ENCODE results near the gene MAGI3.

MAGI3 gene

GRCh38 chr1:113389953-113390834 is at the start of gene MAGI3:
Gene MAGI3 (plus strand): TSS chr1:113390515. CDS start chr1:113391034, 519 bp downstream.
- peak; percentile 80 to 81 for DNase-seq

GRCh38 chr1:113353580-113353979 is 36.7 kb upstream of the MAGI3 start:
- DNase-seq: no peak

- DNase-seq: no peak
These were observed 26.4 kb upstream of the MAGI3 start for GRCh38 chr1:113363935-113364334.

DNA sequence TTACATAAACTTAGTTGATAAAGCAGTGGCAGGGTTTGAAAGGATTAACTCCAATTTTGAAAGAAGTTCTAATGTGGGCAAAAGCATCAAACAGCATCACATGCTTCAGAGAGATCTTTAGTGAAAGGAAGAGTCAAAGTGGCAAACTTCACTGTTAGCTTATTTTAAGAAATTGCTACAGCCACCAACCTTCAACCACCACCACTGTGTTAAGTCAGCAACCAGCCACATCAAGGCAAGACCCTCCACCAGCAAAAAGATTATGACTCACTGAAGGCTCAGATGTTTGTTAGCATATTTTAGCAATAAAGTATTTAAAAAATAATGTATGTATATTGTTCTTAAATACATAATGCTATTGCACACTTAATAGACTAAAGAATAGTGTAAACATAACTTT is 21.3 kb upstream of the MAGI3 start:
- no peak for DNase-seq

DNA sequence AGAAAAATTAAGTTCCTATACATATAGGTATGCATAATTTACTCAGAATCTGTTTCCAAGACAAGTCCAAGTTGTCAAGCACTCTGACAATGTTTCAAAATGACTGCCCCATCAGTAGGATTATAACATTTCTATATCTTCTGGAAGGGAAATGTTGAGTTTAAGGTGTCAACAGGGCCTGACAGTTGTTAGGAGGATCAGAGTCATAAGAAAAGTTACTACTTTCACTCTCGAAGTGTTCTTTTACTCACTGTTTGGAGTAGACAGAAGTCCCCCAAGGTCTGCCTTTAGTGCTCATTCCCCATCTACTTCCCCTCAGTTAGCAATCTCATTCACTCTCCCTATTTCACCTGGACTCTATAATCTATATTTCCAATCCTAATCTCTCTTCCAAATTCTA is 20.6 kb upstream of the MAGI3 start:
- no peak for DNase-seq

DNA sequence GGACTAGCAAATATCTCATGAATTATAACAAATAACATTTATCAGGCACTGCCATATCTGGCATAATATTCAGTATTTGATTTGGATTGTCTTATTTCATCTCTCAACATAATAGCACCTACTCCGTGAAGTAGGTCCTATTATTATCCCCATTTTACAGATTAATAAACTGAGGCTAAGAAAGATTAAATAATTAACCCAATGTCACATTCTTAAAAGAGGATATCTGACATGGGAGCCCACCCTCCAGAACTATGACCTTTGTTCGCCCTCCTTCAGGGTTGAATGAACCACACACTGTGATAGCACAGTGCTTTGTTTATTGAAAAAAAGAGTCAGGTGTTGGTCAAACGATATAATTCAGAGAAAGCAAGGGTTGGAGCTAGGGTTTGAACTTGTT is 19.4 kb upstream of the MAGI3 start:
- no peak for DNase-seq

DNA sequence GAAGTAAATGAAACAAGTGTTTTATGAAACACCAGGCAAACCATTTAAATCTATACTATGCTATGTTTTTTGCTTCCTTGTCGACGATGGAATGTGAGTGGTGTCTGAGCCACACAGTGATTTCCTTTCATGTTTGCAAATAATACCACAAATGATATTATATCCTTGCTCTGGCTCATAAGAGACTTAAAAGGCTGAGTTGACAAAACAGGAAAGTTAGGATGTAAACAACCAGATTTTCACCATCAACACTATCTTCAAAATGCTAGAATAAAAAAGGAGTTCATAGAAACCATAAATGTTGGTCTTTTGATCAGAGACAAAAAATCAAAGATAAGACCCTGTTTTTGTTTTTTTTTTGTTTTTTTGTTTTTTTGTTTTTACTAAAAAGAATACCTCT is 17.8 kb upstream of the MAGI3 start:
- DNase-seq: no peak

DNA sequence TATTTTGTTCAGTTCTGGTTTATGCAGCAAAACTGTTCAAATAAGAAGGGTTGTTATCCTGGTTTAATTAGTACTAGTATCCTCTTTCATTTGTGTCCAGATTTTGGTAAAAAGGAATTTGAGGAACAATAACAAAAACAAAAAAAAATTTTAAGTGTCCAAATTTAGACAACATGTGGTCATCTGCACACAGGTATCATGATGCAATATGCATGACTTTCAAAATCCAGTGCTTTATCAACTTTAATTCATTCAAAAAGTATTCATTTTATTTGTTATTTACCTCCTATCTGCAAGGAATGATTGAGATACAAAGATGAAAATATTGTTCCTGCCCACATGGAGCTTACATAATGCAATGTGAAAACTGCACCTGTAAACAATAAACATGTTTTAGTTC is 16.7 kb upstream of the MAGI3 start:
- no peak for DNase-seq

DNA sequence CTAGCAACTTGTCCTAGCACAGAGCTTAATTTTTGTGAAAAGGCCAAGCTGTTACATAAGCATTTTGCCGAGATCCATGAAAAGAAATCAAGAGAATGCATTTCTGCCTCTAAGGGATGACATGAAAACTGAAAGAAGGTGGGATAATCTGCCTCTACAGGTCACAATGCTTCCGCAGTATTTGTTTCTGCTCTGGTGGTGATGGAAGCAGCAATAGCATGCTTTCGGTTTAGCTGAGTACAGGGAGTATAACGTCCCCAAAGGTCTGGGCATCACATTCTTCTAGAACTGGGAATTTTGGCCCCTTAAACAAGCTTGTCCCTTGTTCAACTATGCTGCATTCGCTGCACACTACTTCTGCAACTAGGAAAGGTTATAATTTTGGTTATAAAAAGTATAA is 14.4 kb upstream of the MAGI3 start:
- DNase-seq: no peak

- no peak for DNase-seq
These were observed 10.2 kb upstream of the MAGI3 start for GRCh38 chr1:113380075-113380474.

DNA sequence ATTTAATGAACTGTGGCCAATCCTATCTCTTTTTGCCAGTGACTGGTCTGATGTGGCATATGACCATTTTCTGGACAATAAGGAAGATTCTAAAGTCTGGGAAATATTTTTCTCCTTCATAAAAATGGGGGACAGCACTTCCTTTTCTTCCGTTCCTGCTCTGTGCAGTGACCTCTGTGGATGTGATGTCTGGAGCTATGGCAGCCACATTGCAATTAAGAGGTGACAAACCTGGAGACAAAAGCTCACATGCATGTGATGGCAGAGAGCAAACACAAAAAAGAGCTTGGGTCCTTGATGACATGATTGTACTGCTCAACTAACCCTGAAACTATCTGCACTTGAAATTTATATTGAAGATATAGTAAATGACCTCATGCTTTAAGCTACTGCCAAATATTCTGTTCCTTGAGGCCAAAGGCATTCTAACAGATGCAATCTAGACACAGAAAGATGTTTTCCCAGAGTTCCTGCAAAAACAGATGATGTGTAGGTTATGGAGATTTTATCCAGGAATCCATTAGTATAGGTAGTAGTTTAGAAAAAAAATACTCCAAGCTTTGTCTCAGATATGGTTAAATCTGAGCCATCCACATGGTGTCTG is 2.2 kb upstream of the MAGI3 start:
- DNase-seq: no peak

GRCh38 chr1:113388621-113389358 is 1.5 kb upstream of the MAGI3 start:
- DNase-seq: no peak

DNA sequence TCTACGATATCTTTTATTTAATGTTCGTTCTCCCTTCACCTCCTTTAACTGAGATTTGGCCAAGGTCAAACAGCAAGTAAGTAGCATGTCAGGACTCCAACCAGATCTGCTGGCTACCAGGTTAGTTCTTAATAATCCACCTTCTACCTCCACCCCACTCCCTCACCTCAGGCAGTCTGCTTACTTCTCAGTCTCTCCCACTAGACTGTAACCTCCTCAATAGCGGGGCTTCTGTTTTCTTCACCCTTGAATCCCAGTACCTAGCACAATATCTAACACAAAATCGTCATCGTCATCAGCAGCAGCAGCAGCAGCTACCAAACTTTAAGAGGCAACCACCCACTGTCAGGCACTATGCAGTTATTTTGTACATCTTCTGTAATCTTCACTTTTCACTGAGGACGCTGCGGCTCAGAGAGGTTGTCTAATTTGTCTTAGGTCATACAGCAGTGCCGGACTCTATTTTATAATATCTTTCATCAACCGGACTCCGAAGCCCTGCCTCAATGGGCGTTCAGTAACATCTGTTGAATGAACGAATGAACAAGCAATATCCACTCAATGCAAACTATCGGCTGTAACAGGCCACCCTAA is 859 bp upstream of the MAGI3 start:
- DNase-seq: no peak

- no peak for DNase-seq
These were observed 745 bp downstream of the MAGI3 start for GRCh38 chr1:113390871-113391648.

DNA sequence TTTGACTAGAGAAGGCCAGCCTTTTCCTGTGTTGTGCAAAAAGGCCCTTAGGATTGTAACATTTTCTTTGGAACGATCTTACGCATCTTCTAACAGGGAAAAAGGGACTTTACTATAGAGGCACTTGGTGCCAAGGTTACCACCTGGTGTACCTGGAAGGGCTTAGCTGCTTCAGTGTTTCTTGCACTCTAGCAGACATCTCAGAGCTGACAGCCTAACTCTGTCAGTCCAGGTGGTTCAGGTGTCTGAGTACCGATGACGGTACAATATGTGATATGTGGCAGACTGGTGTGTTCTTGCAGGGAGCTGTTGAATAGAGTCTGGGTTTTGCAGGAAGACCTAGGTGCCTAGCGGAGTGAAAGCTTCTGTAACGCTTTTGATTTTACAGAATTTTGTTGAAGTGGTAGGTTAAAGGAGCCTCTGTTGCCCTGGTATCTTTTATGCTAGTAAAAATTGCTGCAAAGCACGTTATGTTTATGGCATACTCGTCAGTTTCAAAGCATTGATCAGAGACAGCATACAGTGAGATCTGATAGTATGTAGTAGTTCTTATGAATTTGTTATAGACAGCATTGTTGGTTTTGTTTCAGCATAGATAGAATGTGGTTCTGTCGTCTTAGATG is 1.4 kb downstream of the MAGI3 start:
- DNase-seq: no peak

GRCh38 chr1:113392541-113393128 is 2.3 kb downstream of the MAGI3 start:
- no peak for DNase-seq

GRCh38 chr1:113394043-113394862 is 3.9 kb downstream of the MAGI3 start:
- no peak for DNase-seq

DNA sequence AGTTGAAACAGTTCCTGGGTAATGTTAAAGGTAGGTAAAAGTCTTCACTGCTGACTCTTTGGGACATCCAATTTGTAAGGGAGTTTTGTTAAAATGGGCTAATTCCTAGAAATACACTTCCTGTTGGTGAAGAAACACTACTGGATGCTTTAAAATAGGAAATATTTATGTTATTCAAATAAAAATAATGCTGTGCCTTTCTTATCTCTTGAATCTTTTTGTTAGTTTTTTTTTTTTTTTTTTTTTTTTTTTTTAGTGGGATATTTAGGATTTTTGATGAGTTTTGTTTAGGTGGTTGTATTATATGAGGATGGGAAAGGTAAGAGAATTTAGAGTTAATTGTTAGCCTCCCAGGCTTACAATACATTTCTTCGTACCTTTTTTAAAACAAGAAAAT is 4.5 kb downstream of the MAGI3 start:
- DNase-seq: no peak

DNA sequence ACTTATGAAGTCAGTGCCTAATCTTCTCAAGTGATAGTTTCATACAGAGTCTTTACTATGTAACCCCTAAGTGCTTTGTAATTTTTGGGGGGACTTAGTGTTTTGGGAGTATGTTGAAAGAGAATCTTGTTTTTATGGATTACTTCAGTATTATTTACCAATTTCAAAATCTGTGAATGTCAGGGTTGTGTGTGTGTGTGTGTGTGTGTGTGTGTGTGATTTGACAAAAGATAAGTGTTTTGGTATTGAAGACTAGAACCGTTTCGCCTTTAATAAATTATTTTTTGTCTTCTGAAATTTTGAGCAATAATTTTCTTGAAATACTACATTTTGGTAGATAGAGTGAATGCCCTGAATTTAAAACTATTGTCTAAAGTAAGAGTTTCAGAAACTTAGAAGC is 5.8 kb downstream of the MAGI3 start:
- no peak for DNase-seq

DNA sequence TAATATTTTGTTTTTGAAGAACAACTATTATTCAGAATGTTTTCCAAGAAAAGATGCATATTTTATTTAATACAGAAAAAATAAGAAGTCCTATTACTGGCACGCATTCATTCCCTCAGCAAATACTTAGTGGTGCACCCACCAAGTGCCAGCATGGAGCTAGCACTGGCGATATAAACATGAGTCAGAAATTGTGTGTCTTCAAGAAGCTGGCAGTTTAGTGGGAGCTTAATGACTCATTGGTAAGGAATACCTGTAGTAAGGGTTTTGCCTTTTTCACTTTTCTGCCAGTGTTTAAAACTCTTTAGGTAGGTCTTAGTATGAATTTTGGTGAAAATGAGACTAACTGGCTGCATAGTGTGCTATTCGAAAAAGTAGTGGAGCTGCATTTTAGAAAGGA is 6.3 kb downstream of the MAGI3 start:
- no peak for DNase-seq

GRCh38 chr1:113399062-113399583 is 8.8 kb downstream of the MAGI3 start:
- no peak for DNase-seq

Data from AML-193 (cell line).